Uterus (tissue), 4 donors: Measurements from ENCODE around the gene IBTK. TPM values are rescaled to one million over a fixed set of nuclear protein-coding genes. Genes with fewer than 3 reads are reported as not detected.
A peak's percentile ranks its signal among the peaks of the same experiment; 100 is the strongest.
"Not testable (repeated sequence)": the region's sequence is repeated elsewhere in the genome, so short reads cannot be mapped to it uniquely, and the experiment has no call there.

Experiments used
- DNase-seq, 2 donors: peaks; one replicate each; pipeline ENCODE4 v3.0.0-alpha.2; 2019 to 2020
- H3K27ac ChIP-seq, 2 donors: fragments of 200-600 bp; sonication (generic); 1 replicate in 1 of 2; 2 replicates in 1 of 2; pipeline ENCODE4 v1.5.1; 2016 to 2018
- H3K27me3 ChIP-seq, 2 donors: fragments of 200-600 bp; sonication (generic); one replicate each; pipeline ENCODE4 v1.5.1; 2018 to 2019; ENCODE audit warnings: control low read depth in 1 of 2
- H3K36me3 ChIP-seq, 2 donors: fragments of 200-600 bp; sonication (generic); one replicate each; pipeline ENCODE4 v1.5.1; 2019; ENCODE audit warnings: control low read depth in 1 of 2
- H3K4me1 ChIP-seq, 2 donors: fragments of 200-600 bp; sonication (generic); one replicate each; pipeline ENCODE4 v1.5.1; 2018 to 2019; ENCODE audit warnings: control low read depth in 1 of 2
- H3K4me3 ChIP-seq, 2 donors: fragments of 200-600 bp; sonication (generic); 1 replicate in 1 of 2; 2 replicates in 1 of 2; pipeline ENCODE4 v1.5.1; 2018 to 2019; ENCODE audit warnings: mild to moderate bottlenecking in 1 of 2
- H3K9me3 ChIP-seq, 2 donors: fragments of 200-600 bp; sonication (generic); one replicate each; pipeline ENCODE4 v1.5.1; 2019; ENCODE audit warnings: control low read depth in 1 of 2
- CTCF ChIP-seq, 4 experiments: fragments of 200-600 bp in 2 of 4; fragments of 450-650 bp in 2 of 4; sonication (generic) in 2 of 4; IDR thresholded peaks; one replicate each; pipeline ENCODE4 v1.5.1; 2016 to 2019; ENCODE audit warnings: antibody characterized with exemption in 4 of 4, mild to moderate bottlenecking in 2 of 4, moderate library complexity in 1 of 4
- POLR2A ChIP-seq, 2 donors: fragments of 450-650 bp; IDR thresholded peaks; one replicate each; pipeline ENCODE4 v1.6.1; 2016; ENCODE audit warnings: antibody characterized with exemption in 2 of 2, mild to moderate bottlenecking in 1 of 2, moderate library complexity in 1 of 2
- intact Hi-C: fragments of 100-400 bp; cut with DNase I; formaldehyde crosslinking; loops from one replicate; pipeline ENCODE4 v1.15.1; 2023; ENCODE audit warnings: low total_unique reads
- total RNA-seq, 4 donors: library from RNA; depleted of rRNA in 3 of 4; stranded (reverse); fragments of >200 nt in 3 of 4; gene quantifications; one replicate each; pipeline versions ENCODE4 v1.1.0 to v1.2.4, GENCODE V29; 2014 to 2023
- donor health status: DM: yes; HTN: yes; CAD: no.

IBTK gene
- total RNA-seq, 4 donors from 2014 or later = 17.7 to 82.6 (median 34.3) TPM

GRCh38 chr6:82160255-82160990 lies 87.1 kb downstream of the IBTK start:
- intact Hi-C loops = no loop called here
- TF ChIP-seq POLR2A (IDR thresholded peaks at IDR 0.05) (no peak), CTCF (IDR thresholded peaks at IDR 0.05) (no peak)

DNA sequence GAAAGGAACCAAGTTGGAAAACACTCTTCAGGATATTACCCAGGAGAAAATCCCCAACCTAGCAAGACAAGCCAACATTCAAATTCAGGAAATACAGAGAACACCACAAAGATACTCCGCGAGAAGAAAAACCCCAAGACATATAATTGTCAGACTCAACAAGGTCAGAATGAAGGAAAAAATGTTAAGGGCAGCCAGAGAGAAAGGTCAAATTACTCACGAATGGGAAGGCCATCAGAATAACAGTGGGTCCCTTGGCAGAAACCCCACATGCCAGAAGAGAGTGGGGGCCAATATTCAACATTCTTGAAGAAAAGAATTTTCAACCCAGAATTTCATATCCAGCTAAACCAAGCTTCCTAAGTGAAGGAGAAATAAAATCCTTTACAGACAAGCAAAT lies 94.8 kb downstream of the IBTK start:
- H3K9me3 ChIP-seq, H3K4me1 ChIP-seq, intact Hi-C loops, H3K4me3 ChIP-seq, H3K27me3 ChIP-seq, H3K27ac ChIP-seq, DNase-seq, H3K36me3 ChIP-seq: not testable (repeated sequence)

More at GRCh38 chr6:82160255-82160990, 87.1 kb downstream of the IBTK start:
- Histone ChIP-seq H3K4me3 (no peak overlapping the region), H3K4me1 (no peaks in the 10 kb centered on the region), H3K9me3 (no peaks in the 10 kb centered on the region), H3K36me3 (no peaks in the 10 kb centered on the region), H3K27ac (no peak overlapping the region), H3K27me3 (no peaks in the 10 kb centered on the region)
- no peak for DNase-seq

- H3K27me3 ChIP-seq, H3K27ac ChIP-seq, DNase-seq, H3K4me1 ChIP-seq, intact Hi-C loops, H3K36me3 ChIP-seq, H3K4me3 ChIP-seq, H3K9me3 ChIP-seq: not testable (repeated sequence)
Measured at GRCh38 chr6:82151147-82151546, 96.4 kb downstream of the IBTK start.

DNA sequence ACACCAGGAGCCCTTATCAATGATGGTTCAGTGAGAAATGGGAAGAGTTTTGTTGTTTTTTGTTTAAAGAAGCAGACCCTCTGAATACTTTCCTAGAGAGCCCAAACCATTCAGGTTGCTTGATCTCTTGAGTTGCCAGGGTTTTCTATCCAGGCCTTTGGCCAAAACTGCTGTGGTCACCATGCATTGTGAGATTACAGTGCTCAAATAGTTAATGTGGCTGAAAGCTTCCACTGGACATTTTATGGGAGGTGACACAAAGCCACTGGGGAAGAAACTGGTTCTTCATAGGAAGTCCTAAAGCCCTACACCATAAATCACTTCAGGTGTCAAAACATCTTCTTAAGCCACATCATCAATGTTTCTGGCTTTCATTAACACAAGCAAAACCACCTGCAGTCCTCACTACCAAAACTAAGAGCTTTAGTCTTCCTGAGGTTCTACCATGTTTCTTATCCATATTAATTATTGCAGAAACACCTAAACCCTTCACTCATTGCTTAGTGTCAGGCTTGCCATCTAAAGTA lies 101.6 kb downstream of the IBTK start:
- Histone ChIP-seq H3K9me3 (no peaks in the 10 kb centered on the region), H3K27ac (no peak overlapping the region), H3K27me3 (no peaks in the 10 kb centered on the region), H3K36me3 (no peaks in the 10 kb centered on the region), H3K4me3 (no peak overlapping the region), H3K4me1 (no peaks in the 10 kb centered on the region)
- no peak for TF ChIP-seq CTCF (IDR thresholded peaks at IDR 0.05)
- no peak for TF ChIP-seq POLR2A (IDR thresholded peaks at IDR 0.05)
- no peak for DNase-seq
- intact Hi-C loops = no loop called here

DNA sequence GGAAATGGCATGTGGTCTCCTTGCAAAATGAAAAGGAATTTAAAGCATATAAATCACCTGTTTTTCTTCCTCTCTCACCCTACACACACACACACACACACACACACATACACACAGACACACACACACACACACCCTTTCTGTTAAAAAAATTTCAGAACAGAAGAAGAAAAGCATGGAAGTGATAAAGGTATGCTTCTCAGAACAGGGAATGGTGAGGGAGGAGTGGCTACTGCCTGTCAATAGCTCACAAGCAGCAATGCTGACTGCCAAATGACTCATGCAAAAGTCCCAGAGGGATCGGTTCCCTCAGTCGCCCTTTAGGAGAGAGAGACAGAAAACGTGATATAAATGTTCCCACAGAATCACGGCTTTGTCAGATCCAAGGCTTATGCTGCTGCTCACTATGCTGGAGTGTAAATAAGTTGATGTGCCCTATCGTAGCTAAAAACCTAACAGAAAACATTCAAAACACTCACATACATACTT lies 102.6 kb downstream of the IBTK start:
- Histone ChIP-seq H3K27me3 (no peaks in the 10 kb centered on the region), H3K4me3 (no peak overlapping the region), H3K27ac (no peak overlapping the region), H3K9me3 (no peaks in the 10 kb centered on the region), H3K36me3 (no peaks in the 10 kb centered on the region), H3K4me1 (no peaks in the 10 kb centered on the region)
- peak; percentile 17 to 25 for DNase-seq
- intact Hi-C loops = no loop called here
- TF ChIP-seq POLR2A (IDR thresholded peaks at IDR 0.05) (no peak), CTCF (IDR thresholded peaks at IDR 0.05) (no peak)

DNA sequence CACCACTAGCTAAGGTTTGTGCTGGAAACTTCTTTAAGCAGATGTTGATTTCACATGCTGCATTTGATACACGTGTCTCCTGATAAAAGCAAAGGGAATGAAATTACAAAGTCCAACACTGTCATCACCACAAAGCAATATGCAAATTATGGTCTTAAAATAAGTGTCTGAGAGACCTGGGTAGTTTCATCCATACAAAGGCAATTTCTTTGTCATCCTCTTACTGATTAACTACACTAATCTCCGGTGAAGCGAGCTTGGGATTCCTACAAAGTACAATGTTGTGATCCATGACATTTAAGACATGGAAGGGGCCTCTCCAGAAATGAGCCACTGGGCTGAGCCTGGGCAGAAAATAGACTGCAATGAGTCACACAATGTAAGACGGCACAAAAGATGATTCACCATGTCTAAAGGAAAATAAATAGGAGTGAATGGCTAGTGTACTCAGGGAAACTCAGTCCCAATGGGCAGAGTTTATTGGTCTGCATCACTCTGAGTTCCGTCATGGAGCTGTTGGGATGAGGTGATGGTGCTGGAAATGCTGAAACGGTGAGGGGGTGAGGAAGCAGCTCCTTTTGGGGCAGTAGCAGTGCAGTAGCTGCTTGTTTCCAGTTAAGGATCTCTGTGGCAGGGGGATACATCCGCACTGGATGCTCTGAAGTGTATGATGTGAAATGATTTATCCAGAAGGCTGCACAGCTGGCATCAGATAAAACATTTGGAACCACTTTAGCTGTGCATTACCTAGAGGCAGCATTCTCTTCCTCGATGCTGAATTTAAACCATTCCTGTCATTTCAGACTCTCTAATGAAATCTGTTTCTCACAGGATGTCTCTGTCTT lies 103.3 kb downstream of the IBTK start:
- Histone ChIP-seq H3K4me3 (no peak overlapping the region), H3K36me3 (no peaks in the 10 kb centered on the region), H3K9me3 (no peaks in the 10 kb centered on the region), H3K27ac (no peak overlapping the region), H3K4me1 (no peaks in the 10 kb centered on the region), H3K27me3 (no peaks in the 10 kb centered on the region)
- peak; percentile 13 to 14 for DNase-seq
- TF ChIP-seq POLR2A (IDR thresholded peaks at IDR 0.05) = no peak
- no peak for TF ChIP-seq CTCF (IDR thresholded peaks at IDR 0.05)
- intact Hi-C loops = no loop called here
